ENCODE results near the gene USP20.

Gene USP20

GRCh38 chr9:129852579-129852978 lies 17.3 kb downstream of the USP20 start:
- DNase-seq (ENCODE audit: low spot score) (no peak), FAIRE-seq (no peak)

DNA sequence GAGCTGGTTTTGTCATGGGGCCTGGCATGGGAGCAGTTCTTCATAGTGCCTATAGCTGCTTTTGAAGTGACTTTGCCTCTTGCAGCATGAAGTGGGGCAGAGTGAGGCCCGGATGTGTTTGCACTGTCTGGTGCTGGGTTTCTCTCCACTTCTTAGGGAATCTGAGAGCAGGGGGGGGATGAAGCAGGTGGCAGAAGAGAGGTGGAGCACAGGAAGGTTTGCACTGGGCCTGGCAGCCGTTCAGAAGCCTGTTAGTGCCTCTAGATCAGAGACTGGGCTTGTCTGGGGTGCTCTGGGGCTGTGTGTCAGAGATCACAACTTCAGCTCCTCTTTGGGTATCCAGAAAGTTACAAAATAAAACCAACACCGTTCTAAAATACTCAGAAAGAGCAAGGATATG lies 18.4 kb downstream of the USP20 start:
- no peak for DNase-seq (ENCODE audit: low spot score)
- no peak for FAIRE-seq

DNA sequence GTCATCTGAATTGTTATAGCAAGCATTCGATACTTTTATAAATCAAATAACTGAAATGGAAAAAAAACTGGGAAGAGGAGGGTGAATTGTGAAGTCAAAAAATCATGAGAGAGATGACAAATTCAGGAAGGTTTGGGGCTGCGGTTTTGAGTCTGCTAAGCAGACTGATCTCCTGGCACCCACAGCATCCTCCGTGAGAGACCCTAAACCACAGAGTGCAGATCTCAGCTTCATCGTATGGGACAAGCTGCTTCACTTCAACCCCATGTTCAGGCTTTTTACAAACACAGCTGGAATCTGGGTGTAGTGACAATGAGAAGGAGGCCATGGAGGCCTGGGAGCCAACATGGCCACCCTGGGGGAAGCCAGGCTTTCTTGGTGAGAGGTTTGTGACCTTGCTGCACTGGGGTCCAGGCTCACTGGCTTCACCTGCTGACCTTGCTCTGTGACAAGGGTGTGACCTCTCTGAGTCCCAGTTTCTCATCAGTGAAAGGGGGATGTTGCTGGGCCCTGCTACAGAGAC lies 19.4 kb downstream of the USP20 start:
- FAIRE-seq, result no peak
- no peak for DNase-seq (ENCODE audit: low spot score)

DNA sequence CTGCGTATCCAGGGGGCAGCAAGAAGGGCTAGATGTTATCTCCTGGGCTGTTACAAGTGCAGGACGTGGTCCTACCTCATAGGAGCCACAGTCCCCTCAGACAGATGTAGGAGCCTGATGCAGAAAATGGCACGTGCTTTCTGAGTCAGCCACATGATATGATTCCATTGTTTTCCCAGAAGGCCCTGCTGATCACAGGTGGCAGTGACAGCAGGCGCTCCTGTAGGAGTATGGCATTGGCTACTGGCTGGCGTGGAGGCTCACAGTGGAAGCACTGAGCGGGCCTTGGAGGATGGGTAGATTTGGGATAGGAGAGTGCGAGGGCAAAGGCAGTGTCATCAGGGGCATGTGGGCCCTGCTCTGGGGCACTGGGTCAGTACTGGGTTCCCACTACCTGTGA lies 21.9 kb downstream of the USP20 start:
- DNase-seq (ENCODE audit: low spot score), result no peak
- FAIRE-seq, result no peak

DNA sequence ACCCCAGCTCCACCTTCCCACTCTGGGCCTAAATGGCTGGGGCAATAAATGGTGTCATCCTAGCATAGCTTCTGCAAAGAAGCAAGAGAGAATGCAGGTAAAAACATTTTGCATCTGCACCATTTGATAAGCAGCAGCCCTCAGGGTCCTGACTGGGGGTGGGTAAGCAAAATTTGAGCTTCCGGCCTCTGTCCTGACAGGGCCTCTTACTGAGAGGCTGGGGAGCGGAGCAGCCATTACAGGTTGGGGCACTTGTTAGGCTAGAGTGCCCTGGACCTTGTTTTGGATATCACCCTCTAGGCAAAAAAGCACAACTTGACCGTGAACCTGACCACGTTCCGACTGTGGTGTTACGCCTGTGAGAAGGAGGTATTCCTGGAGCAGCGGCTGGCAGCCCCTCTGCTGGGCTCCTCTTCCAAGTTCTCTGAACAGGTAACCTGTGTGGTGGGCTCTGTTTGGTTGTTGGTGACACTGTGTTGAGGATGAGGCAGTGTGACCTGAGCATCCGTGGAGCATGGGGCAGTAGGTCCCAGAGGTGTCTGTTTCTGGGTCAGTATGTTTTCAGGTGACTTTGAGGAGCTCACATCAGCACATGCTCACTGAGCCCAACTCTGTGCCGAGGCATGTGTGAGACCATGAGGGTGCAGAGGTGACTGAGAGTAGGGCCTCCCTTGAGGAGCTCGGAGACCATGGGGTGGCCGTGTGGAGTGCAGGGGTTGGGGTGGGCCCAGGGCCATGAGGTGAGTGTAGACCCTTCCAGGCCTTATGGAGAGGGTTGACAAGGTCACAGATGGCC lies 23.1 kb downstream of the USP20 start:
- DNase-seq (ENCODE audit: low spot score) (no peak), FAIRE-seq (no peak)

DNA sequence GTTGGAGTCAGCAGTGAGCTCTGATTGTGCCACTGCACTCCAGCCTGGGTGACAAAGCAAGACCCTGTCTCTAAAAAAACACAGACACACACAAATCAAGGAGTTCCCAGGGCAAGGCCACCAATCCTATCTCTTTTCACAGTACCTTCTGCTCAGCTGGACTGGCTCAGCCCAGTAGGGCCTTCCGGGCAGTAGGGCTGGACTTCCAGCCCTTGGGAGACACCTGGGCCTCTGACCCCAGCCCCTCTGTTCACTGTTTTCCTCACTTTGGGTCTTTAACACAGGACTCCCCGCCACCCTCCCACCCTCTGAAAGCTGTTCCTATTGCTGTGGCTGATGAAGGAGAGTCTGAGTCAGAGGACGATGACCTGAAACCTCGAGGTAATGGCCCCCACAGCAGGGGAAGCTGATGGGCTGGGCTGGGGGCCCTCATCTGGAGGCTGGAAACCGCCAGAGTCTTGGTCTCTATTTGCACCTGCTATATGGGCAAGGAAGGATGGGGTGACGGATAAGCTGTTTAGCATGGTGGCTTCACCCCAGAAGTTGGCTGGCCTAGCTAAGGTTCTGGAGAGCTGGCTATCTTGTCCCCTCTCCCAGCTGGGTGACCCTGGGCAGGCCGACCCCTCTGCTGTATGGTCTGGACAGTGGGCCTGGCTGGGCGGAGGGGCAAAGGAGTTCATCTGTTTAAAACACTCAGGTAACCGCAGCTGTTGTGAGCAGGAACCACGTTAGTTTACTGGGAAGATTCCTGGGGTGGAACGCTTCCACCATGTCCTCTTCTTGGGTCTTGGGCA lies 25.6 kb downstream of the USP20 start:
- DNase-seq (ENCODE audit: low spot score), result no peak
- FAIRE-seq, result no peak

GRCh38 chr9:129861447-129861827 lies 26.2 kb downstream of the USP20 start:
- DNase-seq (ENCODE audit: low spot score), result no peak

DNA sequence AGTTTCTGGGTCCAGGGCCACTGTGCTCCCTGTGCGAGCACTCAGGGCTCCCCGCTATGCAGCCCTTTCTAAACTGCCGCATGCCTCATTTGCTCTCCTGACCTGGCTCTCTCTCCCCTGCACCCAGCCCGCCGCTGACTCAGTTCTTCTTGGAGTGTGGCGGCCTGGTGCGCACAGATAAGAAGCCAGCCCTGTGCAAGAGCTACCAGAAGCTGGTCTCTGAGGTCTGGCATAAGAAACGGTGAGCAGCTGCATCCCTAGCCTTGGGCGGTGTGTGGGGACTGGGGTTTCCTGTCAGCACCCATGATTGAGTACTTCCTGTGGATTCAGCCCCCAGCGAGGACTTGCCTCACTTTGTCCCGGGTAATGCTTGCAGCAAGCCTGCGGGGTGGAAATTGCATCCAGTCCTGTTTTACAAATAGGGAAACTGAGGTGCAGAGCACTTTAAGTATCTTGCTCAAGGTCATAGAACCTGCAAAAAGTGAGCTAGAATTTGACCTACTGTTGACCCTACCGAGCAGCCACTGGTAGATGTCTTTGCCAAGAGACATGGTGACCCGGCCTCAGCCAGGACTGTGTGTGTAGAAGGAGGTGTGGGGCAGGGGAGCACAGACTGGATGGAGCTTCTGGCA lies 27.9 kb downstream of the USP20 start:
- no peak for DNase-seq (ENCODE audit: low spot score)
- no peak for FAIRE-seq

More at GRCh38 chr9:129861447-129861827, 26.2 kb downstream of the USP20 start:
- FAIRE-seq, result no peak

DNA sequence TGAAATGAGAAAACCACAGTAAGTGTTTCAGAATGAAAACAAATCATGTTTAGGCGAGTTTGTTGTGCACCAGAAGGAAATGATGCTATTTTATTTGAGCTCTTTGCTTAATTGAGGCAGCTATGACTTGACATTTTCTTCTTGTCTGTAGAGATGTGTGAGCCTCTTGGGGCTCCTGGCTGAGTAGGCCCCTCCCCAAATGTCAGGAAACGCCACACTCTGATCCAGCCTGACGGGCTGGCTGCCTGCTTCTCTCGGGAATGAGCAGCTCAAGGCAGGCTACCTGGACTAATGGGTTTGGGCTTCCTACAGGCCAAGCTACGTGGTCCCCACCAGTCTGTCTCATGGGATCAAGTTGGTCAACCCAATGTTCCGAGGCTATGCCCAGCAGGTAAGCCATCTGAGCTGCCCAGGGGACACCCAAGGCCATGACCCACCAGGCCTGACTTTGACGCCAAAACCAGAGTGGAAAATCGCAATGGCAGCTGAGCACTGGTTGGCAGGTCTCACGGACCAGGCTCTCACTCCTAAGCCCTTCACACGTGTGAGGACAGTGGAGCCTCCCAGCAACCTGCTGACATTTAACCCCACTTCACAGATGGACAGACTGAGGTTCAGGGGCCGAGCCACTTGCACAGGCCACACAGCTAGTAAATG lies 29.9 kb downstream of the USP20 start:
- FAIRE-seq (no peak), DNase-seq (ENCODE audit: low spot score) (no peak)

DNA sequence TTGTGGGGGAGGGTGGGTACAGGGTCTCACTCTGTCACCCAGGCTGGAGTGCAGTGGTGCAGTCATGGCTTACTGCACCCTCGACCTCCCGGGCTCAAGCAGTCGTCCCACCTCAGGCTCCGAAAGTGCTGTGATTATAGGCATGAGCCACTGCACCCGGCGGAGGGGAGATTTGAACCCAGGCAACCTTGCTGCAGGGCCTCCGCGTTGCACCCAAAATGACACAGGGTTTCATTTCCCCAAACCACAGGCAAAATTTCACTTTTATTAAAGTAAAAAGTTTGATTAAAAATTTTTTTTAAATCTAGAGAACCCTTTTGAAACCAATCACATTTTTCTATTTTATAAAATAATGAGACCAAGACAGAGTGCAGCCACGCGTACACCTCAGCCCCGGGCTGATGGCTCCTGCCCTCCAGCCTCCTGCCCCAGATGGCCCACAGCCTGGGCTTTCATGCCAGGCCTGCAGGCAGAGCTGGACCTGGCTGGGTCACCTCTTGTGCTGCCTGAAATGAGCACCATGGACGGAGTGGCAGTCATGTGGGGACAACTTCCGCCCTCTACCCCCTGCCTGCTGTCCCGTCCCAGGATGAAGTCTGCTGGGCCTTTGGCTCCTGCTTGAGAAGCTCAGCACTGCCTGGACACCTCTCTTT lies 30.5 kb downstream of the USP20 start:
- DNase-seq (ENCODE audit: low spot score) (no peak), FAIRE-seq (no peak)

GRCh38 chr9:129866394-129867135 lies 31.3 kb downstream of the USP20 start:
- FAIRE-seq (no peak), DNase-seq (ENCODE audit: low spot score) (no peak)

- no peak for DNase-seq (ENCODE audit: low spot score)
- FAIRE-seq, result no peak
Measured at GRCh38 chr9:129867136-129868022, 32.1 kb downstream of the USP20 start.

GRCh38 chr9:129868023-129868871 lies 33.0 kb downstream of the USP20 start:
- no peak for DNase-seq (ENCODE audit: low spot score)
- FAIRE-seq, result no peak

DNA sequence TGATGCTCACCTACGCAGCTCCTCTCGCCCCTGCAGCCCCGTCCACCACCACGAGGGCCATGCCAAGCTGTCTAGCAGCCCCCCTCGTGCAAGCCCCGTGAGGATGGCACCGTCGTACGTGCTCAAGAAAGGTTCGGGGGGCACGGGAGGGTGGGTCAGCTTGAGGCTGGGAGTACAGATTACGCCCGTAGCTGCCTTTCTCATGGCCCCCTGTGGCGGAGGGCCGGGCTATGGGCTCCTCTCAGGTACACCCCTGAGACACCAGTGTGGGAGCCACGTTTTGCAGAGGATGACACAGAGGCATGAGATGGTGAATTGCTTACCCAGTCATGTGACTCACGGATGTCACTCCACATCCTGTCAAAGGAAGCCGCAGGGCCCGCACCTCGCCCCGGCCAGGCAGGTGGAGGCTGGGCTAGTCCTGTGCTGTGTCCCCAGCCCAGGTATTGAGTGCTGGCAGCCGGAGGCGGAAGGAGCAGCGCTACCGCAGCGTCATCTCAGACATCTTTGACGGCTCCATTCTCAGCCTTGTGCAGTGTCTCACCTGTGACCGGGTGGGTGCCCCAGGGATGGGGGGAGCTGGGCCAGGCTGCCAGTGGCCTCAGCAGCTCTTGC lies 33.7 kb downstream of the USP20 start:
- DNase-seq (ENCODE audit: low spot score) (no peak), FAIRE-seq (no peak)

DNA sequence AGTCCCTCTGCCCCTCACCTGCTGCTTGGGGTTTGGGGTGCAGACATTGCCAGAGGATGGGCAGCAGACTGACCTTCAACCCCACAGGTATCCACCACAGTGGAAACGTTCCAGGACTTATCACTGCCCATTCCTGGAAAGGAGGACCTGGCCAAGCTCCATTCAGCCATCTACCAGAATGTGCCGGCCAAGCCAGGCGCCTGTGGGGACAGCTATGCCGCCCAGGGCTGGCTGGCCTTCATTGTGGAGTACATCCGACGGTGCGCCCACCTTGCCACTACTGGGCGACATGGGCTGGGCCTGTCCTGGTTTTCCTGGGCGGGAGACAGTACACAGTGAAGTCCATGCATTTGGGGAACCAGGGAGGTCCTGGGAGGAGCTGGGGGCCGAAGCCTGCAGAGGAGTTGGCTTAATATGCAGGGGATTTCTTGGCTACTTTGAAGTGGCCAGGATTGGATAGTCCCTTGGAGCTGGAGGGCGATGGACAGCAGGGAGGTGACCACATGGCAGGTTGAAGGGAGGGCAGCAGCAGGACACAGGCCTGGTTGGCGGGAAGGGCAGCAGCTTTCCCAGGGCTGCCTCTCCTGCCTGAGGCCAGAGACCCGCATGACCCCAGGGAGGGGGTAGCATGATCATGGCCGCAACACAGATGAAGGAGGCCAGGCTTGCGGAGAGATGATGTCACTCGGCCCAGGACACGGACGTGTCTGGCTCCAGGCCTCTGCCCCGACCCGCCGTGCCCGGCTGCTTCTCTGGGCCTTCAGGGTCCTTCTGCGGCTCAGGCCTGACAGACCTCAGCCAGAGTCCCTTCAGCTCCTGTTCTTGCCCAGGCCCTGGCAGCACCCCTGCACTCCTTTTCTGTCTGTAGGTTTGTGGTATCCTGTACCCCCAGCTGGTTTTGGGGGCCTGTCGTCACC lies 34.6 kb downstream of the USP20 start:
- DNase-seq (ENCODE audit: low spot score), result no peak
- no peak for FAIRE-seq

DNA sequence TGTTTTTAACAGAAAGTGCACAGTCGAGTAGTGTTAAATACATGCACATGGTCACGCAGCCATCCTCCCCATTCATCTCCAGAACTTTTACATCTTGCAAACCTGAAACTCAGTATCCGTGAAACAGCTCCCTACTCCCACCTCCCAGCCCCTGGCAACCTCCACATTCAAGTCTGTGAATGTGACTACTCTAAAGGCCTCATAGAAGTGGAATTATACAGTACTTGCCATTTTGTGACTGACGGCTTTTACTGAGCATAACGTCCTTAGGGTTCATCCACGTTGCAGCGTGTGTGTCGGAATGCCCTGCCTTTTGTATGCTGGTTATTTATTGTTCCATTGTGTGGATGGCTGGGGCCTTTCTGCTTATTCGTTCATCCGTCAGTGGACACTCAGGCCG lies 35.8 kb downstream of the USP20 start:
- FAIRE-seq (no peak), DNase-seq (ENCODE audit: low spot score) (no peak)

Data from urothelium cell line (cell line).